ENCODE results near the gene DUSP6. TPM values are rescaled to one million over a fixed set of nuclear protein-coding genes. Genes with fewer than 3 reads are reported as not detected.

Gene DUSP6
- polyA plus RNA-seq, 3 donors: 86.0 to 88.8 (median 87.1) TPM

- no peak for DNase-seq (ENCODE audit: extremely low read depth in 1 of 11, low read depth in 9 of 11, low spot score in 4 of 11)
Observed at GRCh38 chr12:89319606-89320005, 32.7 kb downstream of the DUSP6 start.

GRCh38 chr12:89319122-89319521, 33.2 kb downstream of the DUSP6 start:
- no peak for DNase-seq (ENCODE audit: extremely low read depth in 1 of 11, low read depth in 9 of 11, low spot score in 4 of 11)

- no peak for DNase-seq (ENCODE audit: extremely low read depth in 1 of 11, low read depth in 9 of 11, low spot score in 4 of 11)
Observed at GRCh38 chr12:89316705-89317139, 35.6 kb downstream of the DUSP6 start.

- DNase-seq (ENCODE audit: extremely low read depth in 1 of 11, low read depth in 9 of 11, low spot score in 4 of 11): no peak
Observed at GRCh38 chr12:89314060-89314761, 38.1 kb downstream of the DUSP6 start.

- DNase-seq (ENCODE audit: extremely low read depth in 1 of 11, low read depth in 9 of 11, low spot score in 4 of 11): no peak
Observed at GRCh38 chr12:89311703-89312293, 40.5 kb downstream of the DUSP6 start.

- no peak for DNase-seq (ENCODE audit: extremely low read depth in 1 of 11, low read depth in 9 of 11, low spot score in 4 of 11)
Observed at GRCh38 chr12:89309815-89310214, 42.5 kb downstream of the DUSP6 start.

- no peak for DNase-seq (ENCODE audit: extremely low read depth in 1 of 11, low read depth in 9 of 11, low spot score in 4 of 11)
Observed at GRCh38 chr12:89309440-89309802, 42.9 kb downstream of the DUSP6 start.

- no peak for DNase-seq (ENCODE audit: extremely low read depth in 1 of 11, low read depth in 9 of 11, low spot score in 4 of 11)
Observed at GRCh38 chr12:89307474-89308253, 44.6 kb downstream of the DUSP6 start.

GRCh38 chr12:89306827-89307473, 45.4 kb downstream of the DUSP6 start:
- no peak for DNase-seq (ENCODE audit: extremely low read depth in 1 of 11, low read depth in 9 of 11, low spot score in 4 of 11)

- DNase-seq (ENCODE audit: extremely low read depth in 1 of 11, low read depth in 9 of 11, low spot score in 4 of 11): no peak
Observed at GRCh38 chr12:89305373-89305772, 46.9 kb downstream of the DUSP6 start.

GRCh38 chr12:89299931-89300330, 52.4 kb downstream of the DUSP6 start:
- DNase-seq (ENCODE audit: extremely low read depth in 1 of 11, low read depth in 9 of 11, low spot score in 4 of 11): no peak

- no peak for DNase-seq (ENCODE audit: extremely low read depth in 1 of 11, low read depth in 9 of 11, low spot score in 4 of 11)
Observed at GRCh38 chr12:89299417-89299816, 52.9 kb downstream of the DUSP6 start.

Other genes starting within 250 kb of the DUSP6 start
- gene GALNT4, start 172.3 kb upstream of the DUSP6 start, polyA plus RNA-seq (ENCODE audit: insufficient read length in 3 of 3): 10 to 100 TPM in 2 of 3 donors, 1 to 10 TPM in 1; 8.8 to 10.9 (median 10.5) TPM
- 10 to 100 TPM; 16.9 to 24.3 (median 23.3) TPM for gene POC1B, start 173.5 kb upstream of the DUSP6 start, polyA plus RNA-seq (ENCODE audit: insufficient read length in 3 of 3)

All from renal cortex interstitium (tissue), 11 donors.